Measurements from ENCODE around the gene MYBPH.

Gene MYBPH

GRCh38 chr1:203148127-203148526 lies 27.5 kb downstream of the MYBPH start:
- Mint-ChIP-seq H3K27me3 (peaks cover 60% of the 10 kb centered on the region), H3K4me1 (ENCODE audit: low read depth) (peaks cover 20% of the 10 kb centered on the region), H3K9me3 (no peaks in the 10 kb centered on the region), H3K4me3 (no peak overlapping the region), H3K27ac (no peak overlapping the region), H3K36me3 (ENCODE audit: low read depth) (no peaks in the 10 kb centered on the region)
- intact Hi-C loops (cut with micrococcal nuclease), result no loop called here

GRCh38 chr1:203147376-203147775 lies 28.2 kb downstream of the MYBPH start:
- H3K27me3 Mint-ChIP-seq, result peaks cover 57% of the 10 kb centered on the region
- H3K27ac Mint-ChIP-seq, result no peak overlapping the region
- no peak overlapping the region for H3K4me3 Mint-ChIP-seq
- H3K4me1 Mint-ChIP-seq (ENCODE audit: low read depth), result peaks cover 20% of the 10 kb centered on the region
- intact Hi-C loops (cut with micrococcal nuclease), result no loop called here
- H3K36me3 Mint-ChIP-seq (ENCODE audit: low read depth), result no peaks in the 10 kb centered on the region
- no peaks in the 10 kb centered on the region for H3K9me3 Mint-ChIP-seq

GRCh38 chr1:203146537-203146936 lies 29.1 kb downstream of the MYBPH start:
- H3K4me3 Mint-ChIP-seq, result no peak overlapping the region
- H3K4me1 Mint-ChIP-seq (ENCODE audit: low read depth), result peaks cover 20% of the 10 kb centered on the region
- no peaks in the 10 kb centered on the region for H3K9me3 Mint-ChIP-seq
- no peaks in the 10 kb centered on the region for H3K36me3 Mint-ChIP-seq (ENCODE audit: low read depth)
- H3K27ac Mint-ChIP-seq, result no peak overlapping the region
- peaks cover 50% of the 10 kb centered on the region for H3K27me3 Mint-ChIP-seq
- intact Hi-C loops (cut with micrococcal nuclease), result no loop called here

GRCh38 chr1:203146042-203146369 lies 29.6 kb downstream of the MYBPH start:
- Mint-ChIP-seq H3K4me3 (no peak overlapping the region), H3K4me1 (ENCODE audit: low read depth) (peaks cover 20% of the 10 kb centered on the region), H3K9me3 (no peaks in the 10 kb centered on the region), H3K36me3 (ENCODE audit: low read depth) (no peaks in the 10 kb centered on the region), H3K27me3 (peaks cover 45% of the 10 kb centered on the region), H3K27ac (no peak overlapping the region)
- intact Hi-C loops (cut with micrococcal nuclease), result no loop called here

GRCh38 chr1:203145321-203146041 lies 30.1 kb downstream of the MYBPH start:
- Mint-ChIP-seq H3K36me3 (ENCODE audit: low read depth) (no peaks in the 10 kb centered on the region), H3K27ac (no peak overlapping the region), H3K27me3 (peaks cover 40% of the 10 kb centered on the region), H3K4me3 (no peak overlapping the region), H3K4me1 (ENCODE audit: low read depth) (peaks cover 22% of the 10 kb centered on the region), H3K9me3 (no peaks in the 10 kb centered on the region)
- intact Hi-C loops (cut with micrococcal nuclease), result no loop called here

GRCh38 chr1:203144661-203145060 lies 31.0 kb downstream of the MYBPH start:
- Mint-ChIP-seq H3K27me3 (peaks cover 32% of the 10 kb centered on the region), H3K27ac (no peak overlapping the region), H3K4me3 (no peak overlapping the region), H3K4me1 (ENCODE audit: low read depth) (peaks cover 18% of the 10 kb centered on the region), H3K36me3 (ENCODE audit: low read depth) (no peaks in the 10 kb centered on the region), H3K9me3 (no peaks in the 10 kb centered on the region)
- intact Hi-C loops (cut with micrococcal nuclease), result no loop called here

- Mint-ChIP-seq H3K9me3 (no peaks in the 10 kb centered on the region), H3K27ac (no peak overlapping the region), H3K4me1 (ENCODE audit: low read depth) (peaks cover 11% of the 10 kb centered on the region), H3K36me3 (ENCODE audit: low read depth) (no peaks in the 10 kb centered on the region), H3K4me3 (no peak overlapping the region), H3K27me3 (peaks cover 24% of the 10 kb centered on the region)
- intact Hi-C loops (cut with micrococcal nuclease), result no loop called here
Measured at GRCh38 chr1:203143641-203144040, 32.0 kb downstream of the MYBPH start.

GRCh38 chr1:203142684-203143408 lies 32.8 kb downstream of the MYBPH start:
- Mint-ChIP-seq H3K9me3 (no peaks in the 10 kb centered on the region), H3K27me3 (peaks cover 23% of the 10 kb centered on the region), H3K27ac (no peak overlapping the region), H3K36me3 (ENCODE audit: low read depth) (no peaks in the 10 kb centered on the region), H3K4me3 (no peak overlapping the region), H3K4me1 (ENCODE audit: low read depth) (peaks cover 11% of the 10 kb centered on the region)
- intact Hi-C loops (cut with micrococcal nuclease), result no loop called here

- intact Hi-C loops (cut with micrococcal nuclease), result no loop called here
- Mint-ChIP-seq H3K4me3 (no peak overlapping the region), H3K9me3 (no peaks in the 10 kb centered on the region), H3K27me3 (peaks cover 23% of the 10 kb centered on the region), H3K36me3 (ENCODE audit: low read depth) (no peaks in the 10 kb centered on the region), H3K4me1 (ENCODE audit: low read depth) (peaks cover 11% of the 10 kb centered on the region), H3K27ac (no peak overlapping the region)
Measured at GRCh38 chr1:203142124-203142523, 33.5 kb downstream of the MYBPH start.

- intact Hi-C loops (cut with micrococcal nuclease), result no loop called here
- Mint-ChIP-seq H3K9me3 (no peaks in the 10 kb centered on the region), H3K36me3 (ENCODE audit: low read depth) (no peaks in the 10 kb centered on the region), H3K27ac (no peak overlapping the region), H3K4me3 (no peak overlapping the region), H3K27me3 (peaks cover 33% of the 10 kb centered on the region), H3K4me1 (ENCODE audit: low read depth) (peaks cover 23% of the 10 kb centered on the region)
Measured at GRCh38 chr1:203140743-203141520, 34.7 kb downstream of the MYBPH start.

- peaks cover 27% of the 10 kb centered on the region for H3K27me3 Mint-ChIP-seq
- H3K4me3 Mint-ChIP-seq, result no peak overlapping the region
- H3K4me1 Mint-ChIP-seq (ENCODE audit: low read depth), result peaks cover 27% of the 10 kb centered on the region
- no peak overlapping the region for H3K27ac Mint-ChIP-seq
- H3K9me3 Mint-ChIP-seq, result no peaks in the 10 kb centered on the region
- no peaks in the 10 kb centered on the region for H3K36me3 Mint-ChIP-seq (ENCODE audit: low read depth)
- intact Hi-C loops (cut with micrococcal nuclease), result no loop called here
Measured at GRCh38 chr1:203139976-203140475, 35.6 kb downstream of the MYBPH start.

- Mint-ChIP-seq H3K27ac (no peak overlapping the region), H3K4me1 (ENCODE audit: low read depth) (peaks cover 38% of the 10 kb centered on the region), H3K36me3 (ENCODE audit: low read depth) (no peaks in the 10 kb centered on the region), H3K4me3 (no peak overlapping the region), H3K9me3 (no peaks in the 10 kb centered on the region), H3K27me3 (peaks cover 22% of the 10 kb centered on the region)
- intact Hi-C loops (cut with micrococcal nuclease), result no loop called here
Measured at GRCh38 chr1:203138066-203138465, 37.6 kb downstream of the MYBPH start.

- Mint-ChIP-seq H3K27ac (no peak overlapping the region), H3K36me3 (ENCODE audit: low read depth) (no peaks in the 10 kb centered on the region), H3K9me3 (no peaks in the 10 kb centered on the region), H3K27me3 (peaks cover 17% of the 10 kb centered on the region), H3K4me1 (ENCODE audit: low read depth) (peaks cover 38% of the 10 kb centered on the region), H3K4me3 (no peak overlapping the region)
- intact Hi-C loops (cut with micrococcal nuclease), result no loop called here
Measured at GRCh38 chr1:203137324-203137723, 38.3 kb downstream of the MYBPH start.

- Mint-ChIP-seq H3K27ac (no peak overlapping the region), H3K36me3 (ENCODE audit: low read depth) (no peaks in the 10 kb centered on the region), H3K4me3 (no peak overlapping the region), H3K9me3 (no peaks in the 10 kb centered on the region), H3K4me1 (ENCODE audit: low read depth) (peaks cover 38% of the 10 kb centered on the region), H3K27me3 (peaks cover 24% of the 10 kb centered on the region)
- intact Hi-C loops (cut with micrococcal nuclease), result no loop called here
Measured at GRCh38 chr1:203136409-203137042, 39.1 kb downstream of the MYBPH start.

All from dendritic cell treated with granulocyte-macrophage colony-stimulating factor and Interleukin-4, amounts not matched to agents 40 ng/mL and 50 ng/mL, for 4 days (primary cell).